ENCODE results near the gene NPLOC4.

- no peak for TF ChIP-seq ZNF138 (CRISPR knock-in tag; IDR thresholded peaks at IDR 0.05; ENCODE audit: low read depth)
- TF ChIP-seq POLR2A (IDR thresholded peaks at IDR 0.05; ENCODE audit: insufficient read depth in 1 of 2, low read depth in 2 of 2, low read length in 2 of 2) = 0 out of 4 replicates have a peak, but pooled peaks of 1 of the 2 experiments have one; percentile 22
- TF ChIP-seq CTCF (CRISPR knock-in tag; IDR thresholded peaks at IDR 0.05) = no peak
- TF ChIP-seq ZNF34 (CRISPR knock-in tag; IDR thresholded peaks at IDR 0.05; ENCODE audit: borderline replicate concordance) = no peak
- TF ChIP-seq SMARCC2 (IDR thresholded peaks at IDR 0.05) = no peak
- TF ChIP-seq CEBPB (IDR thresholded peaks at IDR 0.05; ENCODE audit: borderline replicate concordance, low read depth, low read length) = no peak
- TF ChIP-seq ZBTB33 (CRISPR knock-in tag; IDR thresholded peaks at IDR 0.05) = no peak
- TF ChIP-seq TBX2 (CRISPR knock-in tag; IDR thresholded peaks at IDR 0.05; ENCODE audit: borderline replicate concordance) = no peak
- TF ChIP-seq MTA3 (CRISPR knock-in tag; IDR thresholded peaks at IDR 0.05) = no peak
- TF ChIP-seq MLX (CRISPR knock-in tag; IDR thresholded peaks at IDR 0.05) = no peak
- TF ChIP-seq ETV6 (CRISPR knock-in tag; conservative IDR thresholded peaks at IDR 0.05) = no peak
These were observed 94.2 kb downstream of the NPLOC4 start for GRCh38 chr17:81542431-81543338.

All from HepG2 (cell line).